ENCODE data around the gene IGHMBP2.

DNA sequence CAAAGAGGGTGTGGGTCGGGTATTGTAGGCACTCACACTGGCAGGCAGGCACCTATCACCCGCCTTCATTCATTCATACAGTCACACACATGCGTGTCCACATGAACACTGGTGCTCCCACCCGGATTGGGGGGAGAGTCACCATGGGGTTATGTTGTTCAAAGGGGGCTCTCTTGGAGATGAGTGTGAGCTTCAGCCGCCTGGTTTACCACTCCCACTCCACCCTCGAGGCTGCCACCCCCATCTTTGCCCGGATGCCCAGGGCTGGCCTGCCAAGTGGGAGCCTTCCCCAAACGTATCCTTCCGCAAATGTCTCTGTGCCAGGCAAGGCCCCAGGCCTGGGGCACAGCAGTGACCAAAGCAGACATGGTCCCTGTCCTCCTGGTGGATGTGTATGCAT is 54.5 kb downstream of the IGHMBP2 start:
- TF ChIP-seq ARNT (IDR thresholded peaks at IDR 0.05), result no peak
- no peak for TF ChIP-seq HDGF (IDR thresholded peaks at IDR 0.05; ENCODE audit: borderline replicate concordance)
- no peak for TF ChIP-seq SP1 (IDR thresholded peaks at IDR 0.05)
- TF ChIP-seq TARDBP (IDR thresholded peaks at IDR 0.05), result no peak
- TF ChIP-seq FOXA1 (IDR thresholded peaks at IDR 0.05), result no peak
- no peak for TF ChIP-seq ZNF384 (IDR thresholded peaks at IDR 0.05)
- no peak for TF ChIP-seq LEF1 (IDR thresholded peaks at IDR 0.05; ENCODE audit: borderline replicate concordance)
- TF ChIP-seq BHLHE40 (IDR thresholded peaks at IDR 0.05; ENCODE audit: borderline replicate concordance), result no peak
- TF ChIP-seq ELF4 (IDR thresholded peaks at IDR 0.05), result no peak
